Liver (tissue), 3 donors: ENCODE data around the gene RIC1.

Source experiments
- ATF3 ChIP-seq: IDR thresholded peaks from 2 replicates; pipeline ENCODE4 v1.6.1; 2016; ENCODE audit warnings: antibody characterized with exemption
- CTCF ChIP-seq: fragments of 150-350 bp; IDR thresholded peaks from 2 replicates; pipeline ENCODE4 v1.5.1; 2017; ENCODE audit warnings: improper control_type of control experiment, low read depth, low read length; ENCODE audit not compliant: missing input control
- GABPA ChIP-seq, 2 donors: IDR thresholded peaks in 1 of 2; conservative IDR thresholded peaks in 1 of 2; 2 replicates each; pipeline ENCODE4 v1.6.1; 2016; ENCODE audit warnings: antibody characterized with exemption in 2 of 2, mild to moderate bottlenecking in 1 of 2, moderate library complexity in 1 of 2
- JUND ChIP-seq, 2 donors: IDR thresholded peaks; 2 replicates each; pipeline ENCODE4 v1.6.1; 2016; ENCODE audit warnings: antibody characterized with exemption in 2 of 2
- donor health status: healthy.
- donor health status: healthy.

- TF ChIP-seq JUND (IDR thresholded peaks at IDR 0.05) (no peak), CTCF (no peak), ATF3 (no peak), GABPA (IDR thresholded peaks at IDR 0.05 in 1 of 2, conservative IDR thresholded peaks at IDR 0.05 in 1 of 2) (no peak)
These were observed 167.4 kb downstream of the RIC1 start for GRCh38 chr9:5796298-5796697.
